HG03432 (cell line): ENCODE results near the gene INTU.

Source experiments
- ATAC-seq: cut with Tn5 transposase; IDR thresholded peaks from one replicate; pipeline ENCODE4 v1.9.1; 2021; ENCODE audit warnings: mild to moderate bottlenecking, moderate library complexity; ENCODE audit not compliant: unreplicated experiment

INTU gene

DNA sequence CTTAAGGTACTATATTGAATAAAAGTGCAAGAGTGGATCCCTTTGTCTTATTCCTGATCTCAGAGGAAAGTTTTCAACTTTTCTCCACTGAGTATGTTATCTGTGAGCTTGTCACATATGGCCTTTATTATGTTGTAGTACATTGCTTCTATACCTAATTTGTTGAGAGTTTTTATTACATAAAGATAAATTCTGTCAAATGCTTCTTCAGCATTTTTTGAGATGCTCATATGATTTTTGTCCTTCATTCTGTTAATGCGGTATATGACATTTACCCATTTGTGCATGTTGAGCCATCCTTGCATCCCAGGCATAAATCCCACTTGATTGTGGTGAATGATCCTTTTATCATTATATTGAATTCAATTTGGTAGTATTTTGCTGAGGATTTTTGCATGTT, 108.5 kb downstream of the INTU start:
- ATAC-seq, result no peak

- ATAC-seq, result no peak
Observed at GRCh38 chr4:127747883-127748282, 115.1 kb downstream of the INTU start.

GRCh38 chr4:127748957-127749356, 116.2 kb downstream of the INTU start:
- ATAC-seq, result no peak

- no peak for ATAC-seq
Observed at GRCh38 chr4:127756906-127757305, 124.1 kb downstream of the INTU start.

- ATAC-seq, result peak; percentile 78
Observed at GRCh38 chr4:127759228-127759820, 126.6 kb downstream of the INTU start.

DNA sequence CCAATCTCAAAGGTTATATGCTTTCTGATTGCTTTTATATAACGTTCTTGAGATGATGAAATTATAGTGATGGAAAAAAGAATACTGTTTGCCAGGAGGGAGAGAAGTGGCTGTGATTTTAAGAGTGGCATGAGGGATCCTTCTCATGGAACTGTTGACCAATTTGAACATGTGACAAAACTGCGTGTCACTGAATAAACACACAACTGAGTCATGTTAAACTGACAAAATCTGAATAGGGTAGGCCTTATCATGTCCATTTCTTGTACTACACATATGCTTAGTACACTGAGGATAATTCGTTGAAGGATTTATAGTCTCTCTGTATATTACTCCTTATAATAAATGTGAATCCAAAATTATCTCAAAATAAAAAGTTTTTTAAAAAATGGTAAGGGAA, 127.1 kb downstream of the INTU start:
- ATAC-seq, result no peak

DNA sequence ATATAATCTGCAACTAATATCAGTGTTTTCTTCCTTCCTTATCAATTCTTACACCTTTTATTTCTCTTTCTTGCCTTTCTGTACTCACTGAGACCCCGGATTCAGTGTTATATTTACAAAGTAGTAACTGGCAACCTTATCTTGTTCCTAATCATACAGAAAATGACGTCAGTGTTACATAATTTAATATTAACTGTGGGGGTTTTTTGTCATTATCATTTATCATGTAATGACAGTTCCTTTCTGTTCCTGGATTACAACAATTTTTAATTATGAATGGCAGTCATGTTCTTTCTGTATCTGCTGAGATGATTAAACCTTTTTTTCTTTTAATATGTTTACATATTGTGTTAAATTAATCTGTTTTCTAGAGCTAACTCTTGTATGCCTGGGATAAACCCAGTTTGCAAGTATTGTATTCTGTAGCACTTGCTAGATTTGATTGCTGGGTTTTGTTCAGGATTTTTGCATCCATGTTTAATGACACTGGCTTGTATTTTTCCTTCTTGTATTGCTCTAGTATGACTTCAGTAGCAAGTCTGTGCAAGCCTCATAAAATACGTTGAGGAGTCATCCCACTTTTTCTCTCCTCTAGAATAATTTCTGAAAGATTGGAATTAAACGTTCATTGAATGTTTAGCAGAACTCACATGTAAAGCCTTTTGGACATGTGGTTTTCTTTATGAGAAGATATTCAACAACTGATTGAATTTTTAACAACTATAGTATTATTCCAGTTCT, 138.9 kb downstream of the INTU start:
- no peak for ATAC-seq

DNA sequence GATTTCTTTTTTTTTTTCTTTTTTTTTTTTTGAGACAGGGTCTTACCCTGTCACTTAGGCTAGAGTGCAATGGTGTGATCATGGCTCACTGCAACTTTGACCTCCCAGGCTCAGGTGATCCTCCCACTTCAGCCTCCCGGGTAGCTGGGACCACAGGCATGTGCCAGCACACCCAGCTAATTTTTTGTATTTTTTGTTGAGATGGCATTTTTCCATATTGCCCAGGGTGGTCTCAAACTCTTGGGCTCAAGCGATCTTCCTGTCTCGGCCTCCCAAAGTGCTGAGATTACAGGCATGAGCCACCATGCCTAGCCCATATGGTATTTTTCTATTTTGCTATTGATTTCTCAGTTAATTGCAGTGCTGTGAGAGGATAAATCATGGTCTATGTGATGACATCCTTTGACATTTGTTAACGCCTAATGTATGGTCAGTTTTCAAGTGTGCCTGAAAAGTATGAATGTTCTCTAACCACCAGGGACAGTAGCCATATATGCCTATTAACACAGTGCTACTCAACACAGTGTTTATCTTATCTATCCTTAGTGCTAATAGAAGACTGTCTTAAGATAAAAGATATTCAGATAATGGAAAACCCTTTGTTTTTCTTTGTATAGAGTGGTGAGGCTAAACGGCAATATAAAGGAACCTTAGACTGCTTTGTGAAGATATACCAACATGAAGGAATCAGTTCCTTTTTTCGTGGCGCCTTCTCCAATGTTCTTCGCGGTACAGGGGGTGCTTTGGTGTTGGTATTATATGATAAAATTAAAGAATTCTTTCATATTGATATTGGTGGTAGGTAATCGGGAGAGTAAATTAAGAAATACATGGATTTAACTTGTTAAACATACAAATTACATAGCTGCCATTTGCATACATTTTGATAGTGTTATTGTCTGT, 140.3 kb downstream of the INTU start:
- no peak for ATAC-seq

GRCh38 chr4:127775843-127776242, 143.1 kb downstream of the INTU start:
- ATAC-seq, result peak; percentile 51
